CD4-positive, alpha-beta T cell treated with Interleukin-21 for 1 hour (primary cell): ENCODE measurements around the gene CFAP299.

Experiments
- DNase-seq: peaks from one replicate; pipeline ENCODE4 v3.0.0-alpha.2; 2020

The CFAP299 gene

GRCh38 chr4:80852061-80852460 lies 516.5 kb downstream of the CFAP299 start:
- DNase-seq, result no peak

GRCh38 chr4:80873571-80873970 lies 538.0 kb downstream of the CFAP299 start:
- no peak for DNase-seq

DNA sequence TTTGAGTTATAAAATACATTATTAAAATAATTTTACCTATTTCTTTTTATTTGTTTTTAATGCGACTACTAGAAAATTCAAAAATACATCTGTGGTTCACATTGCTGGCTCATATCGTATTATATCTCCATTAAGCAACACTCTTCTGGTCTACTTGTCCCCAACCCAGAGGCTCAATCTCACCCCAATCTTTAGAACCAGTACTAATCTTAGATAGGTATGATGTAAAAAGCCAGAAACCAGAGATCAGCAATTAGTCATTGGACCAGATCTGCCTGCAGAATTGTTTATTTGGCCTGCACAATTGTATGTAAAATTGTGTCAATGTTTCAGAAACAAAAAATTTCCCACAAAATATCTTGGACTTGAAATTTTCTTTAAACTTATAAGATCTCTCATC lies 539.4 kb downstream of the CFAP299 start:
- DNase-seq, result no peak

- DNase-seq, result no peak
Measured at GRCh38 chr4:80875642-80876041, 540.1 kb downstream of the CFAP299 start.

DNA sequence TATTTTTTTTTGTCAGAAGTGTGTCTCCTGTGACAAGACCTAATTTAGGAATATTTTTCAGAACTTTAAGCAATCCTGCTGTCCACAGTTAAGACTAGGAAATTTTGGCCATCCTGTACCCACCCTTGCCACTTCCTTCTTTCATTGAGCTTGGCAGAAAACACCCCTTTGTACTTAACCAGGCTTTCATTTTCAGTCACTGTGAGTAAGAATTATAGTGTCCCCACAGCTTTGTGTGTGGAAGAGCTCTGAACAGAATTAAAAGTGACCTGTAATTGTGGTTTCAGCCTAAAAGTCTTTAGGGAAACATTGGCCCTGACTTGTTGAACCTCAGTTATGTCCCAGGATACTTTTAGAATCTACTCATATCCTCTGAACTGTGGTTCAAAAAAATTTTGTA lies 541.3 kb downstream of the CFAP299 start:
- no peak for DNase-seq

DNA sequence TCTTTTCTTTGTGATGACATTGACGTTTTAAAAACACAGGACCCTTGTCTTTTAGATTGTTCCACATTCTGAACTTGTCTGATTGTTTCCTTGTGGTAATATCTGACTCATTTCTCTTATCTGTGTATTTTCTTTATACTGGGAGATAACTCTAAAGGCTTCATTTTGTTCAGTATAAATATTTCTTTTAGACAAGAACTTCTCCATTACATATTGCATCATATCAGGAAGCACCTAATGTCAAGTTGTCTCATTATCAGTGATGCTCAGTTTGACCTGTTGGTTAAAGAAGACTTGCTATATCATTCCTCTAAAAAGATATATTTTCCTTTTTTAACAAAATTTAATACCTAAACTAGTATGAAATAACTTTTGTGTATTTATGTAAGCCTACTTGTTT lies 542.7 kb downstream of the CFAP299 start:
- DNase-seq, result no peak

DNA sequence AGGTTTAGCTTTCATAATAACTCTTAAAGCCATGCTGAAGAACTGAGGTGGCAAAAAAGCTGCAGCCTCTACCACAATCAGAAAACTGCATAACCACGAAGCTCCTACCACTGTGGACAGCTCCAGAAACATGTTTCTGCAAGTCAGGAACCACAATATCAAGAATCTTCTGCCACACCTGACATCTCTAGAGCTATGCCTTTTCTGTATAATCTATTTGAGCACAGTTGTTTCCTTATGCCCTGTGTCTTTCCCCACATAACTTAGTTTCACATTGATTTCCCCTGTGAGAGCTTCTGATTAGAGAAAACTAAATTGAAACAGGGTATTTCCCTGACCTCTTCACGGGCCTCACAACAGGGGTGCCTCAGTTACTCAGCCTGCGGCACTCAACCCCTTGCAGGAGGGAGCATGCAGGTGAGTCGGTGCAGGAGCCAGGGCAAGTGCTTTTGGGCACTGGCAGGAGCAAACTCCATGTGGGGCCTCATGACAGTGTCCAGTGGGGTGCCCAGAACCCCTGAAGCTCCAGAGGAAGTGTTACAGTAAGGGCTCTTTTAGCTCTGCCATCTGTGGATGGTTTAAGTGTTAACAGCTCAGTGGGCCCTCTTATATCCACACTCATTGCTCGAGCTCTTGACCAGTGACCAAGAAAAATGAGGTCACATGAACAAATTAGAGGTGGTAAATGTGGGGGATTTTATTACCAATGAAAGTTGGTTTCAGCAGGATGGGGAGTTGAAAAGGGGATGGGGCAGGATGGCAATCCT lies 562.2 kb downstream of the CFAP299 start:
- no peak for DNase-seq

- no peak for DNase-seq
Measured at GRCh38 chr4:80900908-80901307, 565.4 kb downstream of the CFAP299 start.

- DNase-seq, result no peak
Measured at GRCh38 chr4:80903020-80903419, 567.5 kb downstream of the CFAP299 start.

DNA sequence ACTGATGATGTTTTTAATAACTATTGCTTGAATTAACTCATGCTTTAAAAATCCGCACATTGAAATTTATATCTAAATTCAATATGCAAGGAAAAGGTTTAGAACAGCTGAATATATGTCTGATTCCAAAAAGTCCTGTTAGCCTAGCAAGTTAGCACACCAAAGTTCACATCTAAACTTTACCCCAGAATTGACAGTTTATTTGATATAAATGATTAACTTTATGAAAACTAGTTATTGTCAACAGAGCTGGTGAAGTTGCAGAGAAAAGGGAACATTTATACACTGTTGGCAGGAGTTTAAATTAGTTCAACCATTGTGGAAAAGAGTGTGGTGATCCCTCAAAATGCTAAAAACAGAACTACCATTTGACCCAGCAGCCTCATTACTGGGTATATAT lies 574.4 kb downstream of the CFAP299 start:
- no peak for DNase-seq

DNA sequence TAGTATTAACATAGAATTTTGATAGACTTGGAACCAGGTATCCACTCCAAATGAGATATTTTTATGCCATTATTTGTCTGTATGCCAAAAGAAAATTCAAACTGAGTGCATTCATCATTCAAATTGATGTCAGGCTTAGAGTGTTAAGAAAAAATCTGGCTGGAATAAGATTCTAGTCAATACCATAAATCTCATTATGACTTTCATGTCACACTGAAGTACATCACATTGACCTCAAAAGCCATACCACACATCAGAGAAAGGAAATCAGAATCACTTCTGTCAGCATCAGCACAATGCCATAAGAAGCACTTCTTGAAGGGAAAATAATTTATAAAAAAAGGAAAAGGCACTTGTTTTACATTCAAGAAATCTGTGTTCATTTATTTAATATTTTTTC lies 575.9 kb downstream of the CFAP299 start:
- DNase-seq, result no peak

- DNase-seq, result no peak
Measured at GRCh38 chr4:80912350-80912749, 576.8 kb downstream of the CFAP299 start.

DNA sequence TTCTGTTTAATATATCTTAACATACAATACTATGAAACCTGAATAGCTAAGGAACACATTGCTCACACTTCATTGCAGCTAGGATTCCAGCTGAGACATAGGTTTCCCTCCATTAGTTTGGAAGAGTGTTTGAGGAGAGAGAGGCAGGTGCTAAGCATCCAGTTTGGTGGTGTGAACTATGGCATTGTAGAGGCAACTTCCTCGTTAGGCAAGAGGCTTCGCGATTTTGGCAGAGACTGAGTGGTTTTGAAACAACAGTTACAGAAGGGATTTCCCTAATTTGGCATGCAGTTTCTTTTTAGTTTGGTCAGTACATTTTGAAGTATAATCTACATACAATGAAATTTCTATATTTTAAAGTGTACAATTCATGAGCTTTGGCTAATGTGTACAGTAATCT lies 577.9 kb downstream of the CFAP299 start:
- DNase-seq, result no peak

- DNase-seq, result no peak
Measured at GRCh38 chr4:80916770-80917169, 581.2 kb downstream of the CFAP299 start.

DNA sequence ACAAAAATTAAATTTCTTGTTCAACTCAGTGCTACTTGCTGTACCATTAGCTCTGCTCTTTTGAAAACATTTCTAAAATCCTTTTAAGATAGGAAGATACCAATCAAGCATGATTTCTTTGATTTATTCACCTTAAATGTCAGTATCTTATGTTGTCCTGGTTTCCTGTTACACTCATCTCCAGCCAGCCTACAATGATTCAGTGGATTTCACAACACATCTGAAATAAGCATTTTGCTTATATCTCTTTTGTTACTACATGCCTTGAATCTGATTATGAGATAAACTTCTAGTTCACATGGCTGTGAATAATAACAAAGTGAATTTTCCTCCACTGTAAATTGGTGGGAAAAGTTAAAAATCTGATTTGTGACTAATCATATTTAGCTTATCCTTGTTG lies 582.5 kb downstream of the CFAP299 start:
- no peak for DNase-seq

- DNase-seq, result no peak
Measured at GRCh38 chr4:80921441-80921840, 585.9 kb downstream of the CFAP299 start.

- no peak for DNase-seq
Measured at GRCh38 chr4:80922941-80923340, 587.4 kb downstream of the CFAP299 start.

DNA sequence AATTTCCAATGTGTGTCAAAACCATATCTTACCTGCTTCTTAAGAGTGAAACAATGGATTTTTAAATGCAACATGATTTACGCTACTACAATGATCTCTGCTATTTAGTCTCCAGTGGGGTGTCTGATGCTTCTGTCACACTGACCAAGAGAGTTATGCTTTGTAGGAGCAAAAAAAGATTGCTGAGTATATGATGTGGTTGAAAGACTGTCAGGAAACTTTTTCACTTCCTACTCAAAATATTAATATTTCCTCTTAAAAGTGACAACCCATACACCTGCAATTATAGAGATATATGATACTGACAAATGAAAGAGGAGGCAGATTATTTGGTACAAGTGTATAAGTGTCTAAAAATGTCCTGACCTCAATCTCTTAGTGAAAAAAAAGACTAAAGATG lies 589.8 kb downstream of the CFAP299 start:
- no peak for DNase-seq

GRCh38 chr4:80926446-80926845 lies 590.9 kb downstream of the CFAP299 start:
- DNase-seq, result no peak

- no peak for DNase-seq
Measured at GRCh38 chr4:80926891-80927290, 591.4 kb downstream of the CFAP299 start.

DNA sequence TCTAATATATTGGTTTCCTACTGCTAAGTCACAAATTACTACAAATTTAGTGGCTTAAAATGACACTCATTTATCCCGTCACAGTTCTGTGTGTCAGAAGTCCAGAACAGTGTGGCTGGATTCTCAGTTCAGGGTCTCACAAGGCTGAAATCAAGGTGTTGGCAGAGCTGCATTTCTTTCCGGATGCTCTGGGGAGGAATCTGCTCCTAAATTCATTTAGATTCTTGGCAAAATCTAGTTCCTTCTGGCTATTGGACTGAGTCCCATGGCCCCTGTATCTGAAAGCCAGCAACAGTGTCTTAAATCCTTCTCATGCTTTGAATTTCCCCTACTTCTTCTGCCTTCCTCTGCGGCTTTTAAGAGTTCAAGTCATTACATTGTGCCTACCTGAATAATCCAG lies 591.9 kb downstream of the CFAP299 start:
- no peak for DNase-seq

GRCh38 chr4:80931631-80932081 lies 596.1 kb downstream of the CFAP299 start:
- no peak for DNase-seq

GRCh38 chr4:80948141-80948540 lies 612.6 kb downstream of the CFAP299 start:
- no peak for DNase-seq

DNA sequence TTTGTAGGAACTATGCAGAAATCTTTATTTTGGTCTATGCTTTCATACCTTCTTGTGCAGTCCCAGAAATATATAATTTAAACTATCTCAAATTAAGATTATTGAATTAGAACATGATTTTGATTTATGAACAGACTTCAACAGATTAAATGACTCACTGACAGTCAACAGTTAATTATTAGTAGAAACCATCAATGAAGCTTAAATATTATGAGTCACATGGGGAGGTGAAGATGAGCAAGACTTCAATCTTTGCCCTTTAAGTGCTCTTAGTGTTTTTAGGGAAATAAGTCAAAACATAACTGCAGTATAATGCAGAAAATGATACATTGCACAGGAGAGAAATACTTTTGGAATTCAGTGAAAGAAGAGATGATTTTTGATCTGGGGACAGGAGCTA lies 613.5 kb downstream of the CFAP299 start:
- no peak for DNase-seq

DNA sequence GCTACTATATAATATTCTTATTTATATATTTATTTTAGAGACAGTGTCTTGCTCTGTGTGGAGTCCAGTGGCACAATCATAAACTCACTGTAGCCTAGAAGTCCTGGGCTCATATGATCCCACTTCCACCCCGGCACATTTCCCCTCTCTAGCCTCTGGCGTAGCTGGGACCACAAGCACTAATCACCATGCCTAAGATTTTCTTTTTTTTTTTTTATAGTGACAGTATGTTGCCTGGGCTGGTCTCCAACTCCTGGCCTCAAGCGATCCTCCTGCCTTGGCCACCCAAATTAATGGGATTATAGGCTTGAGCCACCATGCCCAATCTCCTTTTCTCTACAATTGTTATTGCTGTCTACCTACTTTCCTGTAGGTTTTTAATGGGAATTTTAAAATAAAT lies 620.9 kb downstream of the CFAP299 start:
- no peak for DNase-seq
